Stimulated activated CD8-positive, alpha-beta memory T cell treated with anti-CD3 and anti-CD28 coated beads, Interleukin-7, amount 100 ng/mL, for 1 hour (primary cell): ENCODE measurements around the gene RPP40.
"Not testable (repeated sequence)": the region's sequence is repeated elsewhere in the genome, so short reads cannot be mapped to it uniquely, and the experiment has no call there.

Source experiments
- DNase-seq, 2 donors: peaks; one replicate each; pipeline ENCODE4 v3.0.0-alpha.2; 2020; ENCODE audit warnings: low read depth in 2 of 2

RPP40 gene, protein sequence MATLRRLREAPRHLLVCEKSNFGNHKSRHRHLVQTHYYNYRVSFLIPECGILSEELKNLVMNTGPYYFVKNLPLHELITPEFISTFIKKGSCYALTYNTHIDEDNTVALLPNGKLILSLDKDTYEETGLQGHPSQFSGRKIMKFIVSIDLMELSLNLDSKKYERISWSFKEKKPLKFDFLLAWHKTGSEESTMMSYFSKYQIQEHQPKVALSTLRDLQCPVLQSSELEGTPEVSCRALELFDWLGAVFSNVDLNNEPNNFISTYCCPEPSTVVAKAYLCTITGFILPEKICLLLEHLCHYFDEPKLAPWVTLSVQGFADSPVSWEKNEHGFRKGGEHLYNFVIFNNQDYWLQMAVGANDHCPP

DNA sequence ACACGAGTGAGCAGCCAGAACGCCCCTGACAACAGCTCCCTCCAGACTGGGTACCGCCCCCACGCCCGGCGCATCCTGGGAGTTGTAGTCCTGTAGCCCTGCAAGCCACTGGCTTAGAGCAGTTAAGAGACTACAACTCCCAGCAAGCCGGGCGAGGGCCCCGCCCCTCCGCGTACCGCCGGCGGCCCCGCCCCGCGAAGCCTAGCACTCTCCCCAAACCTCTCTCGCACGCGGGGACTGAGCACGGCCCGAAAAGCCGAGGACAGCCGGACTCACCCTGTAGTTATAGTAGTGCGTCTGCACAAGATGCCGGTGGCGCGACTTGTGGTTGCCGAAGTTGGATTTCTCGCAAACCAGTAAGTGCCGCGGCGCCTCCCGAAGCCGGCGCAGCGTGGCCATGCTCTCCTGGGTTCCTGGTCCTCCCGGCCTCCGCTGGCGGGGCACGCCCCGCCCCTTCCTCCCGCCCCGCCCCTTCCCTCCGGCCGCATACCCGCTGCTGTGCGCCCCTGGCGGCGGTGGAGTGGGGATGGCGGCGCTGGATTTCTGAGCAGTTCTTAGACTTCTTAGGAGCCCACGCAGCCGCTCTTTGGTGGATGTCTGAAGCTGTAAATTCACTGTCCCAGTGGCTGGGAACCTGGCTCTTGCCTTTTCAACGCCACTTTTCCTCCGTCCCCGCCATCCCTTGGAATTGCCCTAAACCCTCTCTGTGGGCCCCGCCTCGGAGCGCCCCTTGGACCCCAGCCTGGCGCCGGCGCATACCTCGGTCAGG, at the start of gene RPP40:
Gene RPP40 (minus strand): TSS at position 434 of the 769 bp plus-strand sequence. CDS start 35 bp downstream, at position 399.
- peak; percentile 96 to 97 for DNase-seq

DNA sequence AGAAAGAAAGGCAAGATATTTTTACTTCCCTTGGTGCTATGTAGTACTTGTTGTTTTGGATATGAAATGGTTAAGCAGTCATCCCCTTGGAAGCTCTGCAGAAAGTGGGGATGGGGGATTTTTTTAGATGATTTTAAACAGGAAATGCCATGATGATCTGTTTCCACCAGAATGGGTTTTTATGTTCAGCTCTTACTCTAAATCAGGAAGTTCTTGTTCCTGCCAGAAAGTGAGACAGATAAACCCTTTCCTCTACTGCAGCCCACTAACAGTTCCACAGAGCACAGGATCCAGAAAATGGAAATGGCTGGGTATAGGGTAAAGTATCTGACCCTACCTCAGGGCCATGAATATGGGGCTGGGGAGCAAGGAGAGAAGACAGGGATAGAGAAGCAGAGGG, 49.2 kb upstream of the RPP40 start:
- no peak for DNase-seq

DNA sequence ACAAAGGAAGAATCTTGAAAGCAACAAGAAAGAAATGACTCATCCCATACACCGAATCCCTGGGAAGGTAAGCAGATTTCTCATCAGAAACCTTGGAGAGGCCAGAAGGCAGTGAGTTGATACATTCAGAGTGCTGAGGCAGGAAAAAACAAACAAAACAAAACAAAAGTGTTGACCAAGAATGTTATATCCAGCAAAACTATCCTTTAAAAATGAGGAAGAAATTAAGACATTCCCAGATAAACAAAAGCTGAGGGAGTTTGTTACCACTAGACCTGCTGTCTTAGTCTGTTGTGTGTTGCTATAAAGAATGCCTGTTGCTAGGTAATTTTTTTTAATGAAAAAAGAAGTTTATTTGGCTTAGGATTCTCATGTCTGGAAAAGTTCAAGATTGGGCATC, 47.6 kb upstream of the RPP40 start:
- no peak for DNase-seq

DNA sequence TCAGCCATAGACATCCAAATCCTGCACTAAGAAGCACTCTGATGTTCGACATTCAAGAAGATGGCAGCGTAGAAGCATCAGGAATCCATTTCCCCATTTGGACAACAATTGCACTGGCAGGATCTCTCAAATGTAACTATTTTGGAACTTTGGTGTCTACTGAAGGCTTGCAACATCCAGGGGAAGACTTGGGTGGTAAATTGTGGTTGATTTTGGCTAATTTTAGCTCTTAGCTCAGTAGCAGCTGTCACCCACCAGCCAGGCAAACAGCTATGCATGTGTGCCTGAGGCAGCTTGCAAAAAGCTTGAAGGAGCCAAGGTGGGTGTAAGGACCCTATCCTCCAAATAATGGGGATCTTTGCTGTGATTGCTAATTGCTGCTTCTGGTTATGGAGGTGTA, 46.2 kb upstream of the RPP40 start:
- DNase-seq, result no peak

DNA sequence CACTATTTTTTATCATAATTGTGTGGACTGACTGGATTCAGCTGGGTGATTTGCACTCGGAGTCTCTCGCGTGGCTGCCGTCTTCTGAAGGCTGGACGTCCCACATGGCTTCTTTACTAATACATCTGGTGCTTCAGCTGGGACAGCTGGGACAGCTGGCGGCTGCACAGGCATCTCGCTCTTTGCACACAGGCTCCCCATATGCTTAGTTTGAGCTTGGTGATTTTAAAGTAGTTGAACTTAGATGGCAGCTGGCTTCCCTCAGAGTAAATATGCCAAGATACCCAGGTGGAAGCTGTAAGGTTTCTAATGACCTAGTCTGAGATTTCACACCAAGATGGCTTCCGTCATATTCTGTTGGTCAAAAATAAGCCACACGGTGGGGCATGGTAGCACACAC, 42.6 kb upstream of the RPP40 start:
- DNase-seq, result no peak

DNA sequence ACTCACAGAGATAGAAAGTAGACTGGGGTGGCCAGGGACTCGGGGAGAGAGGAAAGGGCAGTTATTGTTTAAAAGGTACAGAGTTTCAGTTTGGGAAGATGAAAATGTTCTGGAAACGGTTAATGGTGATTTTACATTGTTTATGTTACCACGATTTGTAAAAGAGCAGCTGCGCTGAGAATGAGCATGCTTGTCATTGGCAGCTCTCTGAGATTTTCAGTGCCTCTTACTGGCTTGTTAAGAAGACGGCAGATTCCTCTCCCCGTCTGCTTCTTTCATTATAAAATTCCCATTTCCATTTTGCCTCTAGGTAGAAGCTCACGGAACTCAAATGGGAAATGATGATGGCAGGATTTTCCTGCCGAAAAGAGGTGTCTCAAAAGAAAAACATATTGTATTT, 41.6 kb upstream of the RPP40 start:
- no peak for DNase-seq

DNA sequence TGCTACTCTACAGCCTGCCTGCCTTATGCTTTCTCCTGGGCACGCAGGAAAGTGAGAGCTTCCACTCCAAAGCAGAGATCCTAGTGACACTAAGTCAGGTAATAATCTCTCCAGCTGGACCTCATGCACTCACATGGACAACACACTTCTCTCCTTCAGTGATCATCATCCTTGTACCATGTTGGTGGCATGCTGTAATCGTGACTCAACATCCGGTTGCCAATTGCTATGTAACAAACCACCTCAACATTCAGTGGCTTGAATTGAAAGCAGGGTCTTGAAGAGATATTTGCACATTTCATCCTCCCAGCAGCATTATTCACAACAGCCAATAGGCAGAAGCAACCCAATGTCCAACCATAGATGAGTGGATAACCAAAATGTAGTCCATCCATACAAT, 41.0 kb upstream of the RPP40 start:
- no peak for DNase-seq

DNA sequence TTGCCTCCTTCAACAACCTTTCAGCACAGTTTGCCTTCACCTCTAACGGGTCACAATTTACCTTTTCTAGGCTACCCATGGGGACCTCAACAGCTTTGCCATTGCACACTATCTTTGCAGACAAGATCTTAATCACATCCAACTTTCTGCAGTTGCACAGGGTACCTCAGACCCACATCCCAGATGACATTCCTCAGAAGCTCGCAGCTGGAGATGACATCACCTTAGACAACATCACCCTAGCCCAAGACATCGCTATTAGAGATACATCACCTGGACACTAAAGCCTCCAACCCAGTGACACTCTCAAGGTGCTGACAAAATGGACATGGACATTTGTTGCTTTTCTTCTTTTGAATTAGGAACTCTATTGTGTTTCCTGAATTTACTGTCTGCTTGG, 38.6 kb upstream of the RPP40 start:
- no peak for DNase-seq

DNA sequence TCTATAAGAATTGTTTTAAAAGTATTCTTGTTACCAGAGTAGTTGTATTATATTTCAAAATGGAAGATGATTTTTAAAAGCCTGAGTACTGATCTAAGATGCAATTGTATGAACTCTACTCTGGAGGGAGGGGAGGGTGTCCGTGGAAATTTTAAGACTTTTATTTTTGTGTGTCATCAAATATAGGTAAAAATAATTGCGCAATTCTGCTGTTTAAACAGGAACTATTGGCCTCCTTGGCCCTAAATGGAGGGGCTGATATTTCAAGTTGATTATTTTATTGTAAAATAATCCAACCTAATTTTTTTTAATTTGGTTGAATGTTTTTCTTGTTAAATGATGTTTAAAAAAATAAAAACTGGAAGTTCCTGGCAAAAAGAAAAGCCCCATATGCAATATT, 38.1 kb upstream of the RPP40 start:
- DNase-seq, result no peak

DNA sequence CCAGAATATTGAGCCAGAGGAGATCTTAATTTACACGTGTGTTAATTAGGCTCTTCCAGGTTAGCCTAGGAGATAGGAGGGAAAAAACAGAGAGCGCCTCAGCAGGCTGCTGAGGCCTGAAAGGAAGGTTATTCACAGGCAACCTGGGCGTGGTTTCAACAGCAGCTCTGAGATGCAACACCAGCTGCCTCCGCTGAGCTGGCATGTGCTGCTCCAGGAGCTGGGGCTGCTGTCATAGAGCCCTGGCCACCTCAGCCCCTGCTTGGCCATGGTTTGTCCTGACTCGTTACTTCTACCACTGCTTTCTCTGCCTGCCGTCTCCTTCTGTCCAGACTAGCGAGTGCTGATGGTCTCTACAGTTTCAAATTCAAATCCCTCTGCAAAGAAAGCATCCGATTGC, 32.4 kb upstream of the RPP40 start:
- no peak for DNase-seq

DNA sequence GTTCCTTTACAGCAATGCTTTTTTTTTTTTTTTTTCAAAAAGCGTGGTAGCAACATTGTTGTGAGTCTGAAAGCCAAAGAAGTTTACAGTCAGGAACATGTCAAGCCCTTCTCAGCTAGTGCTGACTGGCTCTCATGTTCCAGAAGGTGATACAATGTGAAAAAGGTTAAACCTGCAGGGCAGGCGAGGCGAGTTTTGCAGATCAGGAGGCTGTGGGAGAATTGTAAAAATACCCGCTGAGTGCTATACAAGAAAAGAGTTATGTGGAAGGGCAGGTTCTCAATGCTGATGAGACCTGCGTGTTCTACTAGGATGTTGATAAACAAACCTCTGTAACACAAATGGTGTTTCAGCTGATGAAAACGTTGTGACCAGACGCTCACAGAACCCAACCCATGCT, 30.9 kb upstream of the RPP40 start:
- no peak for DNase-seq

DNA sequence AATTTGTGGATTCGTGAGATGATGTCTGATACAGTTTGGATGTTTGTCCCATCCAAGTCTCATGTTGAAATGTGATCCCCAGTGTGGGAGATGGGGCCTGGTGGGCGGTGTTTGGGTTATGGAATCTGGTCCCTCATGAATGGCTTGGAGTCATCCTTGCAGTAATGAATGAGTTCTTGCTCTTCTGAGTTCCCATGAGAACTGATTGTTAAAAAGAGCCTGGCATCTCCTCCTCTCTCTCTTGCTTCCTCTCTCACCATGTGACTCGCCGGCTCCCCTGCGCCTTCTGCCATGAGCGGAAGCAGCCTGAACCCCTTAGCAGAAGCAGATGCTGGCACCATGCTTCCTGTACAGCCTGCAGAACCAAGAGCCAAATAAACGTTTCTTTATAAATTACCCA, 30.5 kb upstream of the RPP40 start:
- DNase-seq, result no peak

DNA sequence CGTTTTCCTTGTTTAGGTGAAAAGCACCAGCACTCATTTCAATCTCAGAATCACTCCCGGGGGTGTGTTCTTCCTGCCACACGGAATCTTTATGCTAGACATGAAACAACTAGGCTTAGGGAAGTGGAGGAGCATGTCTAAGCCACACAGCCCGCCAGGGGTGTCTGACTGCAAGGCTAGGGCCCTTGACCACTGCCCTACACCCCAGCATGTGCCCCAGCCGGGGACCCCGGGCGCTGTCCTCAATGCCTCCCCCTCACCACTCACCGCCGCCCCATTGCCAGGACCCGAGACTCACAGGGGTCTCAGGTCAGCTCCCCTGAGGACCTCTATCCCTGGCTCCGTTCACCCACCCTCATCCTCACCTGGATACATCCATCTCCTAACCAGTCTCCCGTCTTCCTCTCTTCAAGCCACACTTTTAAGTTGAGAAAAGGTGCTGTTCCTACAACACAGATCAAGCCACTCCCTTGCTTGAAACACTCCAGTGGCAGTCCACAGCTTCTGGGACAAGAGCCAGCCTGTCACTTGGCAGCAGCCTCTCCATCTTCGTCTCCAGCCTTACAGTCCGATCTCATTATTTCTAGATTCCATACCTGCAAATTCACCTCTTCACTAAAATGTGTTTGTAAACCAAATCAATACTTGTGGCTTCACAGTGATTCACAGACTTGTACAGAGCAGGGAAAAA, 29.5 kb upstream of the RPP40 start:
- DNase-seq, result not testable (repeated sequence)

DNA sequence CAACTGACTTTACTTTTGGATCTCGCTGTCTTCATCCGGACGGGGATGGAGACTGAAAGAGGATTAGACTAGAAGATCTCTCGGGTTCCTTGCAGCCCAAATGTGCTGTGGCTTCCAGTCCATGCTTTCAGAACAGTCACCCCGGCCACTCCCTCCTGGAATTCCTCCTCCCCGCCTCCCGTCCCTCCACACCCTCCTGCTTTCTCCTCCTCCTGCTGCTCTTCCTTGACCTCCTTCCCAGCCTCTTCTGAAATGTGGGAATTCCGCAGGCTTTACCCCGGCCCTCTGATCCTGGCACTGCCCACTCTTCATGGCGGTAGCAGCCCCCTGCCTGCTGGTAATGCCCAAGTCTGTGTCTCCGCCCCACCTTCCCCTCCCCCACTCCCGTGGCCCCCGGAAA, 28.9 kb upstream of the RPP40 start:
- DNase-seq, result not testable (repeated sequence)

DNA sequence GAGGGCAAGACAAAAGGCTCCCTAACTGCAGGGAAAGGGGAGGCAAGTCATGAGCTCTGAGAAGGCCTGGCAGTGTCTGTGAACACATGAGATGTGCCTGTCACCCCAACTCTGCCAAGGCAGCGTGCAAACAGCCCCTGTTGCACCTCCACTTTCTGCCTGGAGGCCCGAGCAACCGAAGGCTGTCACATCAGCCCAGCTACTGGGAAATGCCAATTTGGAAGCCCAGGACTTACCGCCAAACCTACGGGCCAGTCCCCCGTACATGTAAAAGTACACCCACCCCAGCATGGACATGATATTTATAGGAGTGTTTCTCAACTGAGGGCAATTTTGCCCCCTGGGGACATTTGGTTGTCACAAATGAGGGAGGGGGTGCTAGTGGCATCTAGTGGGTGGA, 27.3 kb upstream of the RPP40 start:
- DNase-seq, result no peak

DNA sequence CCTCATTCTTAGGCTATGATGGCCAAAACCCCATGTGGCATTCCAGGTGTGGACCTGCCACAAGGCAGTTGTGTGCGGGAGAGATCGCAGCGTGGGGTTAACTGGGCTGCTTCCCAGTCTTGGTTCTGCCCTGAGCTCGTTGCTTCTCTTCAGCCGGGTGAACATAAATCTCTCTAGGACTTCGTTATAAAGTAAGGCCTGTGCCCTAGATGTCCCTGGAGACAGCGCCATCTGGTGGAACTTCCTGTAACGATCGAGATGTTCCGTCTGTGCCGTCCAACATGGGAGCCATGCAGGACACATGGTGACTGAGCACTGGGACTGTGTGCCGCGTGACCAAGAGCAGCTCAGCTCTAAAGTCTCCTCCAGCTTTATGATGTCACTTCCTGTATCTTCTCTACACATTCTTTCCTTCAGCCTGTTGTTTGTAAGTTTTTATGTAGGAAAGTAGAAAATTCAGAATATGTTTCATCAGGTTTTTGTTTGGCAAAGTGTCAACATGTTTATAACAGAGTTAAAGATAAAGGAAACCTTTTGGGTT, 26.8 kb upstream of the RPP40 start:
- DNase-seq, result peak; percentile 27 to 44

DNA sequence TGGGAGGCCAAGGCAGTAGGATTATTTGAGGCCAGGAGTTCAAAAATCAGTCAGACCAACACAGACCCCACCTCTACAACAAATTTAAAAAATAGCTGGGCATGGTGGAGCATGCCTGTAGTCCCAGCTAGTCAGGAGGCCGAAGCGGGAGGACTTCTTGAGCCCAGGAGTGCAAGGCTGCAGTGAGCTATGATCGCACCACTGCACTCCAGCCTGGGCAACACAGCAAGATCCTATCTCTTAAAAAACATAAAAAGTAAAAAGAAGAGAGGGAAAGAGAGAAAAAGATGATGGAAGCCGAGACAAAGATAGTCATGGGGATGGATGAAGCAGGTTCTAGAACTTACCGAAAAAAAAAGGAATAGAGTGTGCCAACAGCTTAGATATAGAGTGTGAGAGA, 25.8 kb upstream of the RPP40 start:
- DNase-seq, result no peak

DNA sequence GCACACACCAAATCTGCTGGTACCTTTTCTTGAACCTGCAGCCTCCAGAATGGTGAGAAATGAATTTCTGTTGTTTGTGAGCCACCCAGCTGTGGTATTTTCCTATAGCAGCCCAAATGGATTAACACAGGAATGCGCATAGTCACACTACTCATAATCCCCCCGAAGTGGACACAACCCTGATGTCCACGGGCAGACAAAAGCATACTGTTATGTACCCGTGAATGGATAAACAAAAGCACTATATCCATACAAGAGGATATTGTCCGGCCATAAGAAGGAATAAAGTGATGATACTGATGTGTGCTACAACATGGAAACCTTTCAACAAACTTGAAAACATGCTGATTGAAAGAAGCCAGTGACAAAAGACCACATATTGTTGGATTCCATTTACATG, 25.1 kb upstream of the RPP40 start:
- no peak for DNase-seq

DNA sequence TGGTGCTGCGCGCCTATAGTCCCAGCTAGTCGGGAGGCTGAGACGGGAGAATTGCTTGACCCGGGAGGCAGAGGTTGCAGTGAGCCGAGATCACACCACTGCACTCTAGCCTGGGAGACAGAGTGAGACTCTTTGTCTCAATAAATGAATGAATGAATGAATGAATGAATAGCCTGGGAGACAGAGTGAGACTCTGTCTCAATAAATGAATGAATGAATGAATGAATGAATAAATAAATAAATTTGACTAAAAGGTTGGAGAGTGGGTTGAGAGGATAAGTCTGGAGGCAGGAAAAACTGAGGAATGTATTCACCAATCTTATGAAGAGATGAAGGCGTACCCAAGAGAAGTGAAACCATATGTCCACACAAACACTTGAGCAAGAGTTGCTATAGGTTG, 24.5 kb upstream of the RPP40 start:
- no peak for DNase-seq

DNA sequence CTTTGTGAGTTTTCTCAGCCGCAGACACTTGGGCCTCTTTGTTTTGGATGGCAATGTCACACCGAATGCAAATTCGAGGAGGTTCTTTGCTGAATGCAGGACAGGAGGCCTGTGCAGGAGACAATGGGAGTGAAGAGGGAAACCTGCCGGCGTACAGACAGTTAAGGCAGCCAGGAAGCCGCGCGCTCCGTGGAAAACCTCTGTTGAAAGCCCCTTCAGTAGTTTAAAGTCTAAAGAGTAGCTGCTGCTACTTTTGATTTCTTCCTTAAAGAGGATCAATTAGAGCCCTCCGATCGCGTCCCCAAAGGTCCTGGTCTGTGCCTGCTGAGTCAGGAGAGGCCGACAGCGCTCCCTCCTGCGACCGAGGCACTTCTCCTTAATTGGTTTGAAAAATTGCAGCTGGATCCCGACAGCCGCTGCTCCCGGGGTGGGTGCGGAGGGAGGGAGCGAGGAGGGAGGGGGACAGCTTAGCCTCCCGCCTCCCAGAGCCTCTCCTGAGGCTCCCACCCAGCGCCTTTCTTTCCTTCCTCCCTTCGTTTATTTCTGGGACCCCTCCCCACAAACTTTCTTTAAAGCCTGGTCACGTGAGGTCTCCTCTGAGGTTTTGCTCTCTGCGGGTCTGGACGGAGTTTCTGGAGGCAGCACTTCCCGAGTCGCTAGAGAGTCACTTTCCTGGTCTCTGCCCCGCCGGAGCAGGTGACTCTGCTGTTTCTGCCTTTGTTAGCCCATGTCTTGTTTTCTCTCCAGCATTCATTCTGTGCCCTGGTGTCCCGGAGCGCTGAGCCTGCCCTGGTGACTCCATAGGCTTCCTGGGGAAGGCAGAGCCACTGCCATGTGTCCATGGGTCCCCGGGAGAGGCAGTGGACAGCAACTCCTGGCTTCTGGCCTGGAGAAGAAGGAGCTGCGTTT, 22.3 kb upstream of the RPP40 start:
- no peak for DNase-seq

DNA sequence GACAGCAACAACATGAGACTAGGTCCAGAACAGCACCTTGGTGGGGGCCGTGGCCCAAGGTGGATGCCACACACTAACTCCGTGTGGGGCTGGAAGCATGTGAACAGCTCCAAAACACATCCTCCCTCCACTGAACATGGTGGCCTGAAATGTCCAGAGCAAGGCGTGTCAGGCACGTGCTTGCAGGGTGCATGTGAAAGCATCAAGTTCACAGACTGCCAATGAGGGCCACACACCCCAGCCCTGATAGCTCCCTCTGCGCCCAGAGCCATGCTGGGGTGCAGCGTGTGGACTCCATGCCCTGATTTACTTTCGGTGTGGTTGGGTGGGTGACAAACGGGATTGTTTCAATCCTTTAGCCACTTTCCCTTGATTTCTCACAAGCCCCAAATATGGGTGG, 20.1 kb upstream of the RPP40 start:
- no peak for DNase-seq
